Measurements from ENCODE around the gene LARP1. TPM values are rescaled to one million over a fixed set of nuclear protein-coding genes. Genes with fewer than 3 reads are reported as not detected.

LARP1 gene
- total and polyA plus RNA-seq, 9 of the 15 experiments (the other 6 are each of a cell fraction or from before 2014, with no cell fraction given), result 22.6 to 300 (median 92.0) TPM

- TF ChIP-seq MYNN (IDR thresholded peaks at IDR 0.05) (no peak; the same call in 1 of the 2 replicates), MYNN (CRISPR knock-in tag; IDR thresholded peaks at IDR 0.05) (no peak), ZBTB49 (CRISPR knock-in tag; IDR thresholded peaks at IDR 0.05; ENCODE audit: borderline replicate concordance) (no peak), HLTF (IDR thresholded peaks at IDR 0.05) (no peak), PTTG1 (tag; IDR thresholded peaks at IDR 0.05; ENCODE audit: low read depth) (no peak), NFE2L1 (tag; IDR thresholded peaks at IDR 0.05; ENCODE audit: borderline replicate concordance, low read depth) (no peak), HINFP (tag; conservative IDR thresholded peaks at IDR 0.05; ENCODE audit: low read depth) (no peak), THRA (IDR thresholded peaks at IDR 0.05) (no peak), TAF7 (tag; IDR thresholded peaks at IDR 0.05) (peak; percentile 76), MCM5 (IDR thresholded peaks at IDR 0.05; ENCODE audit: low read depth) (no peak), SLC30A9 (CRISPR knock-in tag; IDR thresholded peaks at IDR 0.05) (no peak), ZKSCAN1 (IDR thresholded peaks at IDR 0.05; ENCODE audit: low read depth, low read length) (0 out of 2 replicates have a peak, but pooled peaks have one; percentile 9), HBP1 (CRISPR knock-in tag; IDR thresholded peaks at IDR 0.05) (0 out of 2 replicates have a peak, but pooled peaks have one; percentile 47), ZBTB2 (IDR thresholded peaks at IDR 0.05) (peak; percentile 92), ZEB2 (IDR thresholded peaks at IDR 0.05) (no peak), ZNF24 (IDR thresholded peaks at IDR 0.05) (peak; percentile 34; the same call in 1 of the 2 replicates), LARP7 (IDR thresholded peaks at IDR 0.05) (no peak), SAP30 (IDR thresholded peaks at IDR 0.05; ENCODE audit: borderline replicate concordance, insufficient read depth, low read depth, low read length, poor library complexity, severe bottlenecking) (peak; percentile 60), SRSF7 (optimal IDR thresholded peaks at IDR 0.05; ENCODE audit: low read depth, low read length) (no peak), ZNF830 (CRISPR knock-in tag; IDR thresholded peaks at IDR 0.05) (no peak)
These were observed 103.3 kb downstream of the LARP1 start, which contains the start of gene CNOT8 (continued) for GRCh38 chr5:154858297-154858971.
